B cell (primary cell): ENCODE data around the gene SRGAP1. TPM values are rescaled to one million over a fixed set of nuclear protein-coding genes. Genes with fewer than 3 reads are reported as not detected.

Source experiments
- ATAC-seq: fragments of 200-7000 bp; cut with Tn5 transposase; one replicate; pipeline ENCODE4 v1.10.0; 2021; ENCODE audit warnings: low read depth, mild to moderate bottlenecking, moderate number of reproducible peaks, moderate library complexity
- CTCF ChIA-PET: fragments of 350-600 bp; sonication (Branson Sonifier 250); formaldehyde crosslinking; loops from one replicate; lab custom pipeline; 2021; ENCODE audit warnings: antibody characterized with exemption, inconsistent platforms; lab: Charles Lee
- POLR2A ChIA-PET: fragments of 350-600 bp; sonication (Branson Sonifier 250); formaldehyde crosslinking; loops from one replicate; lab custom pipeline; 2021; ENCODE audit warnings: antibody characterized with exemption; lab: Charles Lee
- DNase-seq: peaks from one replicate; pipeline ENCODE4 v3.0.0; 2013
- H2AFZ ChIP-seq: 2 replicates; pipeline ENCODE4 v1.6.1; 2012; ENCODE audit warnings: mild to moderate bottlenecking, low read depth, low read length; ENCODE audit not compliant: insufficient read depth, poor library complexity, severe bottlenecking
- H3K27ac ChIP-seq, 2 donors: 1 replicate in 1 of 2; 2 replicates in 1 of 2; pipeline ENCODE4 v1.5.1; 2012 to 2013; ENCODE audit warnings: low read length in 2 of 2, mild to moderate bottlenecking in 2 of 2, moderate library complexity in 1 of 2
- H3K27me3 ChIP-seq, 4 experiments: fragments of 200-600 bp in 1 of 4; sonication (generic) in 1 of 4; replicated peaks in 1 of 4; 1 replicate in 2 of 4; 2 replicates in 2 of 4; pipeline versions ENCODE4 v1.6.1 to v1.7.0; 2013 to 2016; ENCODE audit warnings: low read length in 3 of 4, mild to moderate bottlenecking in 2 of 4, mixed read lengths in 1 of 4, moderate library complexity in 1 of 4; ENCODE audit not compliant: insufficient read depth in 4 of 4, control insufficient read depth in 3 of 4; ENCODE audit errors: control extremely low read depth in 1 of 4
- H3K36me3 ChIP-seq, 2 experiments: replicated peaks in 1 of 2; 1 replicate in 1 of 2; 2 replicates in 1 of 2; pipeline versions ENCODE4 v1.6.1 to v1.7.1; 2013; ENCODE audit warnings: low read length in 1 of 2; ENCODE audit not compliant: insufficient read depth in 2 of 2, control insufficient read depth in 1 of 2; ENCODE audit errors: control extremely low read depth in 1 of 2, extremely low read depth in 1 of 2
- H3K4me1 ChIP-seq, 2 donors: fragments of 200-600 bp in 1 of 2; sonication (generic) in 1 of 2; 1 replicate in 1 of 2; 2 replicates in 1 of 2; pipeline versions ENCODE4 v1.5.1 to v1.6.1; 2013 to 2017; ENCODE audit warnings: low read length in 2 of 2; ENCODE audit not compliant: control insufficient read depth in 2 of 2, insufficient read depth in 2 of 2
- H3K4me2 ChIP-seq: replicated peaks from 2 replicates; pipeline ENCODE3; 2012; ENCODE audit warnings: mild to moderate bottlenecking, low read depth, low read length; ENCODE audit not compliant: poor library complexity, severe bottlenecking
- H3K4me3 ChIP-seq, 5 experiments: fragments of 200-600 bp in 1 of 5; sonication (generic) in 1 of 5; 1 replicate in 3 of 5; 2 replicates in 2 of 5; pipeline versions ENCODE4 v1.5.1 to v1.7.0; 2011 to 2016; ENCODE audit warnings: low read length in 4 of 5, mild to moderate bottlenecking in 4 of 5, low read depth in 2 of 5, control low read depth in 1 of 5, moderate library complexity in 1 of 5; ENCODE audit not compliant: insufficient read depth in 1 of 5; ENCODE audit errors: control extremely low read depth in 1 of 5, extremely low read depth in 1 of 5
- H3K79me2 ChIP-seq: fragments of 200-600 bp; sonication (generic); one replicate; pipeline ENCODE4 v1.6.0; 2016; ENCODE audit warnings: low read length; ENCODE audit not compliant: control insufficient read depth, insufficient read depth
- H3K9ac ChIP-seq: fragments of 200-600 bp; sonication (generic); 2 replicates; pipeline ENCODE4 v1.6.1; 2017; ENCODE audit warnings: mild to moderate bottlenecking, low read length, moderate library complexity
- H3K9me3 ChIP-seq, 3 donors: one replicate each; pipeline versions ENCODE4 v1.6.1 to v1.7.1; 2013; ENCODE audit warnings: low read length in 2 of 3; ENCODE audit not compliant: control insufficient read depth in 2 of 3, insufficient read depth in 1 of 3; ENCODE audit errors: control extremely low read depth in 1 of 3
- H4K20me1 ChIP-seq: 2 replicates; pipeline ENCODE4 v1.6.0; 2012; ENCODE audit warnings: mild to moderate bottlenecking, low read length; ENCODE audit not compliant: insufficient read depth, control insufficient read depth, poor library complexity, severe bottlenecking
- H3K27ac Mint-ChIP-seq: one replicate; pipeline ENCODE4 v1.8.0; 2021; ENCODE audit warnings: mixed read lengths
- H3K27me3 Mint-ChIP-seq: one replicate; pipeline ENCODE4 v1.8.0; 2021; ENCODE audit warnings: mixed read lengths
- H3K4me1 Mint-ChIP-seq: one replicate; pipeline ENCODE4 v1.8.0; 2021; ENCODE audit warnings: mixed read lengths
- H3K4me3 Mint-ChIP-seq: one replicate; pipeline ENCODE4 v1.8.0; 2021; ENCODE audit warnings: mixed read lengths
- H3K9me3 Mint-ChIP-seq: one replicate; pipeline ENCODE4 v1.8.0; 2022; ENCODE audit warnings: mixed read lengths; ENCODE audit not compliant: insufficient read depth
- CTCF ChIP-seq: fragments of 200-600 bp; IDR thresholded peaks from one replicate; pipeline ENCODE4 v1.8.0; 2022; ENCODE audit warnings: antibody characterized with exemption, mild to moderate bottlenecking
- EZH2 ChIP-seq: IDR thresholded peaks from 2 replicates; pipeline ENCODE4 v1.6.1; 2012; ENCODE audit warnings: borderline replicate concordance, low read depth, mild to moderate bottlenecking, moderate library complexity, low read length; ENCODE audit not compliant: insufficient read depth, poor library complexity, severe bottlenecking
- WGBS: methylation state at CpG from one replicate; pipeline ENCODE4 v1.1.5; 2013; ENCODE audit warnings: missing lambda C conversion rate; ENCODE audit not compliant: insufficient coverage; 5-methylcytosine and 5-hydroxymethylcytosine counted together
- intact Hi-C: fragments of 100-400 bp; cut with micrococcal nuclease; formaldehyde crosslinking; loops from one replicate; pipeline ENCODE4 v1.10.0; 2022
- polyA plus RNA-seq: library from polyadenylated mRNA; depleted of rRNA; stranded (reverse); fragments of >200 nt; gene quantifications from 2 replicates; pipeline ENCODE4 v1.2.3, GENCODE V29; 2012
- total RNA-seq, 2 donors: library from RNA; stranded (reverse); fragments of 120-200 nt in 1 of 2; gene quantifications; 1 replicate in 1 of 2; 2 replicates in 1 of 2; pipeline versions ENCODE4 v1.2.3 to v1.2.4, GENCODE V29; 2013 to 2022

The SRGAP1 gene
- total and polyA plus RNA-seq, 2 donors (not counting 1 experiment from before 2014, with no cell fraction given): under 0.01 to 0.22 TPM

- H3K27me3 Mint-ChIP-seq: no peaks in the 10 kb centered on the region
- peaks cover 1% of the 10 kb centered on the region for H3K9me3 Mint-ChIP-seq
- Histone ChIP-seq H3K27me3 (no peaks in the 10 kb centered on the region), H3K4me3 (no peak overlapping the region), H3K4me2 (no peak overlapping the region), H3K36me3 (no peaks in the 10 kb centered on the region), H3K9ac (no peak overlapping the region), H2AFZ (no peak overlapping the region), H3K4me1 (no peaks in the 10 kb centered on the region), H3K9me3 (no peaks in the 10 kb centered on the region), H3K27ac (no peak overlapping the region), H3K79me2 (no peaks in the 10 kb centered on the region), H4K20me1 (no peaks in the 10 kb centered on the region)
- no peaks in the 10 kb centered on the region for H3K4me1 Mint-ChIP-seq
- DNase-seq: no peak
- WGBS: 100% methylated on average over 1 of the region's 1 CpG
- H3K27ac Mint-ChIP-seq: no peak overlapping the region
- POLR2A ChIA-PET: no interaction called here
- TF ChIP-seq CTCF: no peak
- TF ChIP-seq EZH2: no peak
- CTCF ChIA-PET: no interaction called here
- no peak for ATAC-seq
- intact Hi-C loops: no loop called here
- H3K4me3 Mint-ChIP-seq: no peak overlapping the region
These were observed 236.5 kb downstream of the SRGAP1 start for GRCh38 chr12:64081008-64081404.

DNA sequence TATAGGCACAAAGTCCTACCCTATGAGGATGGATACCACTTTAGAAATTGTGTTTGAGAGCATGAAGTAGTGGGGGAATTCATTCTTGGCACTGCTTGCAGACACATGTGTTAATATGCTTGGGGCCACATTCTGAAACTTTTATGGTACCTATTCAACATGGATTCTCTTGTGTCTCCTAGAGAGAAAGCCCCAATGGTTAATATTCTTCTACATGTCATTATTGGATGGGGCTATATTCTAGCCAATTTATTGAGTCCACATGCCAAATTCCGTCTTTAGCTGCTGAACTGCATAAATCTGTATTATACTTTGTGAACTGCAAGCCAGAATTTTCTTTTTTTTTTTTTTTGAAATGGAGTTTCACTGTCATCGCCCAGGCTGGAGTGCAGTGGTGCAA lies 237.6 kb downstream of the SRGAP1 start:
- H3K4me3 ChIP-seq: no peak overlapping the region
- ChIA-PET CTCF (interaction anchor here (0.8 kb wide), 1 partner anchor 18 kb away, joined by 4 read pairs; no protein-coding TSS in a partner anchor), POLR2A (no interaction called here)
- no peaks in the 10 kb centered on the region for H3K36me3 ChIP-seq
- Mint-ChIP-seq H3K4me3 (no peak overlapping the region), H3K4me1 (no peaks in the 10 kb centered on the region), H3K27me3 (no peaks in the 10 kb centered on the region), H3K9me3 (no peaks in the 10 kb centered on the region), H3K27ac (no peak overlapping the region)
- H3K4me1 ChIP-seq: no peaks in the 10 kb centered on the region
- 60% methylated on average over 1 of the region's 2 CpGs for WGBS
- TF ChIP-seq CTCF: no peak
- TF ChIP-seq EZH2: no peak
- H3K4me2 ChIP-seq: no peak overlapping the region
- H2AFZ ChIP-seq: no peak overlapping the region
- ATAC-seq (no peak), DNase-seq (no peak)
- no peak overlapping the region for H3K27ac ChIP-seq
- H3K9ac ChIP-seq: no peak overlapping the region
- H3K9me3 ChIP-seq: no peaks in the 10 kb centered on the region
- no peaks in the 10 kb centered on the region for H4K20me1 ChIP-seq
- no peaks in the 10 kb centered on the region for H3K79me2 ChIP-seq
- no peaks in the 10 kb centered on the region for H3K27me3 ChIP-seq
- intact Hi-C loops: no loop called here
